NCI-H82 treated with DMSO at 0.1 percent for 48 hours (cell line): ENCODE data around the gene G6PC3.

Experiments
- DNase-seq: peaks from one replicate; lab custom pipeline; 2025; ENCODE audit not compliant: unreplicated experiment; lab: John Stamatoyannopoulos, UW

The G6PC3 gene

GRCh38 chr17:44059101-44059892 is 11.2 kb upstream of the G6PC3 start:
- no peak for DNase-seq

- no peak for DNase-seq
Measured at GRCh38 chr17:44061446-44061845, 9.1 kb upstream of the G6PC3 start.

GRCh38 chr17:44062871-44063270 is 7.7 kb upstream of the G6PC3 start:
- no peak for DNase-seq

- DNase-seq = no peak
Measured at GRCh38 chr17:44063704-44064639, 6.6 kb upstream of the G6PC3 start.

GRCh38 chr17:44065668-44066203 is 4.8 kb upstream of the G6PC3 start:
- DNase-seq = no peak

- peak; percentile 77 for DNase-seq
Measured at GRCh38 chr17:44066204-44066930, 4.2 kb upstream of the G6PC3 start, which contains the start of gene LSM12. Gene LSM12, minus strand, starts transcription at chr17:44066671. Its CDS starts 84 bp downstream, at chr17:44066587.

GRCh38 chr17:44067545-44067940 is 3.0 kb upstream of the G6PC3 start:
- no peak for DNase-seq

GRCh38 chr17:44069974-44070454 is 521 bp upstream of the G6PC3 start:
- peak; percentile 61 for DNase-seq

- no peak for DNase-seq
Measured at GRCh38 chr17:44071198-44071520, 624 bp downstream of the G6PC3 start.

GRCh38 chr17:44071772-44072171 is 1.2 kb downstream of the G6PC3 start:
- DNase-seq = no peak

GRCh38 chr17:44074231-44074910 is 3.8 kb downstream of the G6PC3 start:
- no peak for DNase-seq

GRCh38 chr17:44074911-44075285 is 4.4 kb downstream of the G6PC3 start:
- no peak for DNase-seq

- DNase-seq = no peak
Measured at GRCh38 chr17:44075598-44076293, 5.2 kb downstream of the G6PC3 start.

GRCh38 chr17:44076716-44077594 is 6.4 kb downstream of the G6PC3 start:
- DNase-seq = no peak

GRCh38 chr17:44077595-44077909 is 7.0 kb downstream of the G6PC3 start:
- no peak for DNase-seq

- DNase-seq = no peak
Measured at GRCh38 chr17:44078412-44078811, 7.9 kb downstream of the G6PC3 start.

GRCh38 chr17:44079877-44080821 is 9.6 kb downstream of the G6PC3 start:
- no peak for DNase-seq

GRCh38 chr17:44081681-44082080 is 11.1 kb downstream of the G6PC3 start:
- no peak for DNase-seq
